Measurements from ENCODE around the gene PRELID3B. TPM values are rescaled to one million over a fixed set of nuclear protein-coding genes. Genes with fewer than 3 reads are reported as not detected.

Gene PRELID3B
- total and polyA plus RNA-seq, 2 of the 13 experiments (the other 11 are each of a cell fraction or from before 2014, with no cell fraction given), result 23.3 to 42.6 TPM

DNA sequence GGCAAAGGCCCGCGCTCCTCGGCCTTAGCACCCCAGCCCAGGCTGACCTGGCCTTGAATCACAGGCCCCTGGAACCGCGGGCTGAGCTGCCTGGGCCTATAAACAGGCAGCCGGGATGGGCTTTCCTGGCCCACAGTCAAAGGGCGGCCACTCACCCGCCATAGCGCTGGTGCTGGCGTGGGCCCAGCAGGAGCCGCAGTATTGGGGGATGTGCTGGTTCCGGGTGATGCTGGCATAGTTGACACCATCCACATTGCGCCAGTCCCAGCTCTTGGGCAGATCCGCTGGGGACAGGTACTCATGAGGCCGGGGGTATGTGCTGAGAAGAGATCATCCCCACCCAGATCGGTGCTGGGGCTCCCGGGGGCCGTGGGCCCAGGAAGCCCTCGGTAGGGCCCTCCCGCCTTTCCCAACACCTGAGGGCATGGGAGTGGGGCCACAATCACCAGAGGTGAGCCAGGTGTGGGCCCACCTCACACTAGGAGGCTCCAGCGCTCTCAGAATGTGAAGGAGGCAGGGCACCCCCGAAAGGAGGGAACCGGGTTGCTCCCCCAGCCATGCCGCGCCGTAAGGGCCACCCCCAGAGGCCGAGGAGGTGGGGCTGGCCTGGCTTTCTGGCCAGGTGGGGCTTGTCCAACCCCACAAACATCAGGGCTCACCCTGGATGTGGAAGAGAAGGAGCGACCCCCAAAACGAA lies 36.3 kb downstream of the PRELID3B start (continued):
- no peak for TF ChIP-seq ATF1 (CRISPR knock-in tag; IDR thresholded peaks at IDR 0.05)
- no peak for TF ChIP-seq KMT2A (CRISPR knock-in tag; IDR thresholded peaks at IDR 0.05)
- TF ChIP-seq, protein P1, sequence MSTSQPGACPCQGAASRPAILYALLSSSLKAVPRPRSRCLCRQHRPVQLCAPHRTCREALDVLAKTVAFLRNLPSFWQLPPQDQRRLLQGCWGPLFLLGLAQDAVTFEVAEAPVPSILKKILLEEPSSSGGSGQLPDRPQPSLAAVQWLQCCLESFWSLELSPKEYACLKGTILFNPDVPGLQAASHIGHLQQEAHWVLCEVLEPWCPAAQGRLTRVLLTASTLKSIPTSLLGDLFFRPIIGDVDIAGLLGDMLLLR (CRISPR knock-in tag; IDR thresholded peaks at IDR 0.05), result 0 out of 2 replicates have a peak, but pooled peaks have one; percentile 56
- TF ChIP-seq, protein P2, sequence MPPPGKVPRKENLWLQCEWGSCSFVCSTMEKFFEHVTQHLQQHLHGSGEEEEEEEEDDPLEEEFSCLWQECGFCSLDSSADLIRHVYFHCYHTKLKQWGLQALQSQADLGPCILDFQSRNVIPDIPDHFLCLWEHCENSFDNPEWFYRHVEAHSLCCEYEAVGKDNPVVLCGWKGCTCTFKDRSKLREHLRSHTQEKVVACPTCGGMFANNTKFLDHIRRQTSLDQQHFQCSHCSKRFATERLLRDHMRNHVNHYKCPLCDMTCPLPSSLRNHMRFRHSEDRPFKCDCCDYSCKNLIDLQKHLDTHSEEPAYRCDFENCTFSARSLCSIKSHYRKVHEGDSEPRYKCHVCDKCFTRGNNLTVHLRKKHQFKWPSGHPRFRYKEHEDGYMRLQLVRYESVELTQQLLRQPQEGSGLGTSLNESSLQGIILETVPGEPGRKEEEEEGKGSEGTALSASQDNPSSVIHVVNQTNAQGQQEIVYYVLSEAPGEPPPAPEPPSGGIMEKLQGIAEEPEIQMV (CRISPR knock-in tag; IDR thresholded peaks at IDR 0.05; ENCODE audit: low read depth), result no peak
- TF ChIP-seq, protein P3, sequence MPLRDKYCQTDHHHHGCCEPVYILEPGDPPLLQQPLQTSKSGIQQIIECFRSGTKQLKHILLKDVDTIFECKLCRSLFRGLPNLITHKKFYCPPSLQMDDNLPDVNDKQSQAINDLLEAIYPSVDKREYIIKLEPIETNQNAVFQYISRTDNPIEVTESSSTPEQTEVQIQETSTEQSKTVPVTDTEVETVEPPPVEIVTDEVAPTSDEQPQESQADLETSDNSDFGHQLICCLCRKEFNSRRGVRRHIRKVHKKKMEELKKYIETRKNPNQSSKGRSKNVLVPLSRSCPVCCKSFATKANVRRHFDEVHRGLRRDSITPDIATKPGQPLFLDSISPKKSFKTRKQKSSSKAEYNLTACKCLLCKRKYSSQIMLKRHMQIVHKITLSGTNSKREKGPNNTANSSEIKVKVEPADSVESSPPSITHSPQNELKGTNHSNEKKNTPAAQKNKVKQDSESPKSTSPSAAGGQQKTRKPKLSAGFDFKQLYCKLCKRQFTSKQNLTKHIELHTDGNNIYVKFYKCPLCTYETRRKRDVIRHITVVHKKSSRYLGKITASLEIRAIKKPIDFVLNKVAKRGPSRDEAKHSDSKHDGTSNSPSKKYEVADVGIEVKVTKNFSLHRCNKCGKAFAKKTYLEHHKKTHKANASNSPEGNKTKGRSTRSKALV (CRISPR knock-in tag; IDR thresholded peaks at IDR 0.05), result 0 out of 2 replicates have a peak, but pooled peaks have one; percentile 23
- TF ChIP-seq NR1H2 (CRISPR knock-in tag; IDR thresholded peaks at IDR 0.05; ENCODE audit: borderline replicate concordance, low read depth), result no peak; the same call in 1 of the 2 replicates
- TF ChIP-seq HNF4A (CRISPR knock-in tag; IDR thresholded peaks at IDR 0.05), result peak; percentile 77
- peak in 1 of 2 experiments; percentile 38; a peak in 1 of 4 replicates for TF ChIP-seq NR2F1 (CRISPR knock-in tag; IDR thresholded peaks at IDR 0.05)
- TF ChIP-seq GTF3A (CRISPR knock-in tag; conservative IDR thresholded peaks at IDR 0.05), result no peak
- TF ChIP-seq ZNF180 (CRISPR knock-in tag; IDR thresholded peaks at IDR 0.05; ENCODE audit: borderline replicate concordance, low read depth), result no peak
- TF ChIP-seq ZNF430 (CRISPR knock-in tag; IDR thresholded peaks at IDR 0.05), result no peak; the same call in 1 of the 2 replicates
- TF ChIP-seq, protein P4, sequence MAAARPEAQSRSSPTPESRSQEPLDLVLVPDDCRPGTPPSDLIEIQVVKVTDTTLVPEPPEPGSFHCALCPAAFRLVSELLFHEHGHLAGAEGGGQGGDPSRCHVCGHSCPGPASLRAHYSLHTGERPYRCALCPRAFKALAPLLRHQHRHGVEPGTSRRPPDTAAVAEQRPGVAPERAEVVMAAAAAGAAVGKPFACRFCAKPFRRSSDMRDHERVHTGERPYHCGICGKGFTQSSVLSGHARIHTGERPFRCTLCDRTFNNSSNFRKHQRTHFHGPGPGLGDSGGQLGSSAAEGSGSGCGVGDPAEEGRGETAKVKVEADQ (CRISPR knock-in tag; IDR thresholded peaks at IDR 0.05; ENCODE audit: borderline replicate concordance), result no peak
- no peak for TF ChIP-seq TEAD2 (CRISPR knock-in tag; IDR thresholded peaks at IDR 0.05)
- TF ChIP-seq, protein P5, sequence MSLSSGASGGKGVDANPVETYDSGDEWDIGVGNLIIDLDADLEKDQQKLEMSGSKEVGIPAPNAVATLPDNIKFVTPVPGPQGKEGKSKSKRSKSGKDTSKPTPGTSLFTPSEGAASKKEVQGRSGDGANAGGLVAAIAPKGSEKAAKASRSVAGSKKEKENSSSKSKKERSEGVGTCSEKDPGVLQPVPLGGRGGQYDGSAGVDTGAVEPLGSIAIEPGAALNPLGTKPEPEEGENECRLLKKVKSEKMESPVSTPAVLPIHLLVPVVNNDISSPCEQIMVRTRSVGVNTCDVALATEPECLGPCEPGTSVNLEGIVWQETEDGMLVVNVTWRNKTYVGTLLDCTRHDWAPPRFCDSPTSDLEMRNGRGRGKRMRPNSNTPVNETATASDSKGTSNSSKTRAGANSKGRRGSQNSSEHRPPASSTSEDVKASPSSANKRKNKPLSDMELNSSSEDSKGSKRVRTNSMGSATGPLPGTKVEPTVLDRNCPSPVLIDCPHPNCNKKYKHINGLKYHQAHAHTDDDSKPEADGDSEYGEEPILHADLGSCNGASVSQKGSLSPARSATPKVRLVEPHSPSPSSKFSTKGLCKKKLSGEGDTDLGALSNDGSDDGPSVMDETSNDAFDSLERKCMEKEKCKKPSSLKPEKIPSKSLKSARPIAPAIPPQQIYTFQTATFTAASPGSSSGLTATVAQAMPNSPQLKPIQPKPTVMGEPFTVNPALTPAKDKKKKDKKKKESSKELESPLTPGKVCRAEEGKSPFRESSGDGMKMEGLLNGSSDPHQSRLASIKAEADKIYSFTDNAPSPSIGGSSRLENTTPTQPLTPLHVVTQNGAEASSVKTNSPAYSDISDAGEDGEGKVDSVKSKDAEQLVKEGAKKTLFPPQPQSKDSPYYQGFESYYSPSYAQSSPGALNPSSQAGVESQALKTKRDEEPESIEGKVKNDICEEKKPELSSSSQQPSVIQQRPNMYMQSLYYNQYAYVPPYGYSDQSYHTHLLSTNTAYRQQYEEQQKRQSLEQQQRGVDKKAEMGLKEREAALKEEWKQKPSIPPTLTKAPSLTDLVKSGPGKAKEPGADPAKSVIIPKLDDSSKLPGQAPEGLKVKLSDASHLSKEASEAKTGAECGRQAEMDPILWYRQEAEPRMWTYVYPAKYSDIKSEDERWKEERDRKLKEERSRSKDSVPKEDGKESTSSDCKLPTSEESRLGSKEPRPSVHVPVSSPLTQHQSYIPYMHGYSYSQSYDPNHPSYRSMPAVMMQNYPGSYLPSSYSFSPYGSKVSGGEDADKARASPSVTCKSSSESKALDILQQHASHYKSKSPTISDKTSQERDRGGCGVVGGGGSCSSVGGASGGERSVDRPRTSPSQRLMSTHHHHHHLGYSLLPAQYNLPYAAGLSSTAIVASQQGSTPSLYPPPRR (CRISPR knock-in tag; IDR thresholded peaks at IDR 0.05; ENCODE audit: borderline replicate concordance), result peak; percentile 32; the same call in 1 of the 2 replicates
- TF ChIP-seq SAP130 (CRISPR knock-in tag; IDR thresholded peaks at IDR 0.05; ENCODE audit: low read depth), result peak; percentile 34; the same call in 1 of the 2 replicates

Data from HepG2 (cell line).